ENCODE results near the gene MUC12. TPM values are rescaled to one million over a fixed set of nuclear protein-coding genes. Genes with fewer than 3 reads are reported as not detected.

MUC12 gene
- total and polyA plus RNA-seq, 2 donors (not counting 3 experiments of a cell fraction or from before 2014, with no cell fraction given): not detected

GRCh38 chr7:101023839-101024238 is 54.5 kb downstream of the MUC12 start:
- Histone ChIP-seq H3K4me3 (replicated peaks in 1 of 3; ENCODE audit: insufficient read depth in 1 of 3, low read depth in 1 of 3, low read length in 3 of 3) (no peak overlapping the region), H4K20me1 (replicated peaks; ENCODE audit: control insufficient read depth, extremely low read depth, insufficient read depth, low read length) (no peaks in the 10 kb centered on the region), H3K27me3 (ENCODE audit: control insufficient read depth in 2 of 2, insufficient read depth in 2 of 2, low read length in 2 of 2) (no peaks in the 10 kb centered on the region), H3K9me1 (replicated peaks; ENCODE audit: control insufficient read depth, extremely low read depth, insufficient read depth, low read length) (no peaks in the 10 kb centered on the region), H3K27ac (ENCODE audit: insufficient read depth, low read depth, low read length) (no peak overlapping the region), H2AFZ (ENCODE audit: low read depth, low read length) (no peak overlapping the region), H3K36me3 (ENCODE audit: control insufficient read depth in 2 of 2, extremely low read depth in 1 of 2, insufficient read depth in 2 of 2, low read length in 2 of 2) (no peaks in the 10 kb centered on the region), H3K4me1 (ENCODE audit: control insufficient read depth, extremely low read depth, insufficient read depth, low read length) (no peaks in the 10 kb centered on the region), H3K79me2 (ENCODE audit: control insufficient read depth, insufficient read depth, low read length) (no peaks in the 10 kb centered on the region), H3K9ac (replicated peaks; ENCODE audit: extremely low read depth, insufficient read depth, low read length) (no peak overlapping the region), H3K4me2 (ENCODE audit: insufficient read depth, low read length) (no peak overlapping the region), H3K9me3 (replicated peaks; ENCODE audit: control insufficient read depth, insufficient read depth, low read length) (no peaks in the 10 kb centered on the region)
- FAIRE-seq (no peak), DNase-seq (ENCODE audit: low read depth, low spot score) (no peak)
- CTCF ChIA-PET: no interaction called here
- BruUV-seq (replicated peaks): no TSS peak
- dilution Hi-C loops (cut with MboI; ENCODE audit: extremely low pct_ligation_motif_present, low sequenced_read_pairs): no loop called here
- POLR2A ChIA-PET: no interaction called here
- TF ChIP-seq POLR2A (IDR thresholded peaks at IDR 0.05; ENCODE audit: low read depth, low read length): no peak
- no peak for TF ChIP-seq POLR2AphosphoS5 (IDR thresholded peaks at IDR 0.05; ENCODE audit: insufficient read depth, low read depth, low read length)
- TF ChIP-seq CTCF (IDR thresholded peaks at IDR 0.05; ENCODE audit: extremely low read depth in 1 of 2, insufficient read depth in 1 of 2, low read depth in 1 of 2, low read length in 2 of 2): no peak
- no peak for TF ChIP-seq MYC (IDR thresholded peaks at IDR 0.05; ENCODE audit: low read depth, low read length)
- no peak for TF ChIP-seq FOS (IDR thresholded peaks at IDR 0.05; ENCODE audit: borderline replicate concordance, insufficient read depth, low read length)
- TF ChIP-seq GATA2 (IDR thresholded peaks at IDR 0.05; ENCODE audit: insufficient read depth, insufficient read length, low read depth, low read length): no peak
- TF ChIP-seq JUN (IDR thresholded peaks at IDR 0.05; ENCODE audit: borderline replicate concordance, insufficient read depth, insufficient read length, low read depth): no peak
- TF ChIP-seq EZH2 (IDR thresholded peaks at IDR 0.05; ENCODE audit: borderline replicate concordance, low read depth, low read length, severe bottlenecking): no peak
- TF ChIP-seq, protein P1, sequence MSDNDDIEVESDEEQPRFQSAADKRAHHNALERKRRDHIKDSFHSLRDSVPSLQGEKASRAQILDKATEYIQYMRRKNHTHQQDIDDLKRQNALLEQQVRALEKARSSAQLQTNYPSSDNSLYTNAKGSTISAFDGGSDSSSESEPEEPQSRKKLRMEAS (IDR thresholded peaks at IDR 0.05; ENCODE audit: insufficient read depth, insufficient read length): no peak
- intact Hi-C loops (cut with micrococcal nuclease): no loop called here

Data from endothelial cell of umbilical vein (primary cell).